Keratinocyte (primary cell): ENCODE data around the gene DLGAP1.

Experiments
- EZH2 ChIP-seq: IDR thresholded peaks from one replicate; pipeline ENCODE4 v1.6.1; 2012; ENCODE audit warnings: inconsistent platforms, mild to moderate bottlenecking, low read length, moderate library complexity
- TF ChIP-seq, protein P1 (sequence below), 3 experiments: IDR thresholded peaks in 1 of 3; conservative IDR thresholded peaks in 1 of 3; optimal IDR thresholded peaks in 1 of 3; 2 replicates in 2 of 3; 3 replicates in 1 of 3; pipeline versions ENCODE3 to v1.5.1; 2011; ENCODE audit warnings: low read length in 3 of 3, mild to moderate bottlenecking in 3 of 3, moderate library complexity in 2 of 3, control low read depth in 1 of 3, inconsistent platforms in 1 of 3; ENCODE audit not compliant: insufficient read depth in 2 of 3; ENCODE audit errors: extremely low read depth in 1 of 3

DNA sequence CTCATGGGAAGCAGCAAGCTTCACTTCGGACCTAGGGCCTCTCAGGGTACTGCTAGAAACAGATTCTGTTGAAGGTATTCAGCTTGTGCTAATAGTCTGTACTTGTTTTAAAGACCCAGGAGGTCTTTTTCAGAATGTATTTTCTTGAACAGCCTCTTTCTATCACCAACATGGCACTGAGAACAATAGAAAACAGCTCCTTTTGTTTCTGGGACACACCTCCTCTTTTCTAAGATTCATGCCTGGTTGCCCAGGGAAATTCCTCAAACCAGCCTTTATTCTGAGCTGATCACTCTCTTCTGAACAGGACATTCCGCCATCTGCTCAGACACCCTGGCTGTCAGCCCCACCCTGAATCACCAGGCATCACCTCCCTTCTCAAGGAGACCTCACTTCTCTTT, 615.5 kb downstream of the DLGAP1 start:
- TF ChIP-seq, protein P1, sequence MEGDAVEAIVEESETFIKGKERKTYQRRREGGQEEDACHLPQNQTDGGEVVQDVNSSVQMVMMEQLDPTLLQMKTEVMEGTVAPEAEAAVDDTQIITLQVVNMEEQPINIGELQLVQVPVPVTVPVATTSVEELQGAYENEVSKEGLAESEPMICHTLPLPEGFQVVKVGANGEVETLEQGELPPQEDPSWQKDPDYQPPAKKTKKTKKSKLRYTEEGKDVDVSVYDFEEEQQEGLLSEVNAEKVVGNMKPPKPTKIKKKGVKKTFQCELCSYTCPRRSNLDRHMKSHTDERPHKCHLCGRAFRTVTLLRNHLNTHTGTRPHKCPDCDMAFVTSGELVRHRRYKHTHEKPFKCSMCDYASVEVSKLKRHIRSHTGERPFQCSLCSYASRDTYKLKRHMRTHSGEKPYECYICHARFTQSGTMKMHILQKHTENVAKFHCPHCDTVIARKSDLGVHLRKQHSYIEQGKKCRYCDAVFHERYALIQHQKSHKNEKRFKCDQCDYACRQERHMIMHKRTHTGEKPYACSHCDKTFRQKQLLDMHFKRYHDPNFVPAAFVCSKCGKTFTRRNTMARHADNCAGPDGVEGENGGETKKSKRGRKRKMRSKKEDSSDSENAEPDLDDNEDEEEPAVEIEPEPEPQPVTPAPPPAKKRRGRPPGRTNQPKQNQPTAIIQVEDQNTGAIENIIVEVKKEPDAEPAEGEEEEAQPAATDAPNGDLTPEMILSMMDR (optimal IDR thresholded peaks at IDR 0.05 in 1 of 3, IDR thresholded peaks at IDR 0.05 in 1 of 3, conservative IDR thresholded peaks at IDR 0.05 in 1 of 3; ENCODE audit: extremely low read depth in 1 of 3, insufficient read depth in 2 of 3, low read length in 3 of 3) = no peak
- no peak for TF ChIP-seq EZH2
